Measurements from ENCODE around the gene MEGF9. TPM values are rescaled to one million over a fixed set of nuclear protein-coding genes. Genes with fewer than 3 reads are reported as not detected.

The MEGF9 gene
- total RNA-seq, 2 experiments from 2014 or later, result 5.1 to 10.2 TPM

- CTCF ChIA-PET (ENCODE audit: unreplicated experiment), result no interaction called here
- H3K79me2 ChIP-seq (ENCODE audit: insufficient read depth, low read depth, low read length), result no peaks in the 10 kb centered on the region
Measured at GRCh38 chr9:120702075-120702474, 12.2 kb downstream of the MEGF9 start.

DNA sequence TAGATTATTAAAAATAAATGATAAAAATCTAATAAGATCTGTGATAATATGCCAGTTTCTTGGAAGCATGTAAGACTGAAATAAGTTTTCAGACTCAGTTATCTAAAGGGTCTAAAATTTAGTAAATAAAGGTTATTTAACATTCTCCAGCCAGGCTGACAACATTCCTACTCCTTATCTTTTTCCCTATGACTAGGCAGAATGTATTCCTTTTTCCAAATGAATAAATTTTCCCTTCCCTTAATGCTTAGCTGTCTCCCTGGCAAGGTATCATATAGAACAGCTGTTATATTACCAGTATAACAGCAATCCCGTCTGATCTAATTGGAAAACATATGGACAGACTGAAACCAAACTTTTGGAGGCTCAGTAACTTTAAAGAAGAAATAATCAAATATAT, 13.0 kb downstream of the MEGF9 start:
- no peak for TF ChIP-seq EZH2phosphoT487 (IDR thresholded peaks at IDR 0.05; ENCODE audit: borderline replicate concordance, low read depth, low read length)
- TF ChIP-seq CTCF (conservative IDR thresholded peaks at IDR 0.05; ENCODE audit: low read length), result no peak
- Histone ChIP-seq H3K4me3 (ENCODE audit: low read depth, low read length, poor library complexity, severe bottlenecking) (no peak overlapping the region), H3K36me3 (ENCODE audit: insufficient read depth, low read length) (no peaks in the 10 kb centered on the region), H3K4me1 (ENCODE audit: insufficient read depth, low read length, poor library complexity, severe bottlenecking) (no peaks in the 10 kb centered on the region), H3K9me2 (ENCODE audit: insufficient read depth, low read length) (no peaks in the 10 kb centered on the region), H3K79me2 (ENCODE audit: insufficient read depth, low read depth, low read length) (no peaks in the 10 kb centered on the region), H2AFZ (ENCODE audit: low read length) (no peak overlapping the region), H3K4me2 (ENCODE audit: low read length) (no peak overlapping the region), H3K27ac (ENCODE audit: low read depth, low read length, poor library complexity, severe bottlenecking) (no peak overlapping the region), H3K9me3 (ENCODE audit: low read length) (no peaks in the 10 kb centered on the region), H4K20me1 (ENCODE audit: insufficient read depth, low read length) (no peaks in the 10 kb centered on the region)
- no peak for DNase-seq (ENCODE audit: low spot score)
- intact Hi-C loops (cut with micrococcal nuclease; ENCODE audit: unreplicated experiment), result no loop called here
- POLR2A ChIA-PET, result interaction anchor here (0.6 to 1.2 kb wide), 3 partner anchors 12 to 159 kb away, joined by 3 to 5 read pairs (median 4); no protein-coding TSS in a partner anchor
- BruUV-seq (replicated peaks), result no TSS peak
- CTCF ChIA-PET (ENCODE audit: unreplicated experiment), result no interaction called here

More at GRCh38 chr9:120702075-120702474, 12.2 kb downstream of the MEGF9 start:
- no peak overlapping the region for H2AFZ ChIP-seq (ENCODE audit: low read length)
- no peak for DNase-seq (ENCODE audit: low spot score)
- peaks cover 2% of the 10 kb centered on the region for H3K4me1 ChIP-seq (ENCODE audit: insufficient read depth, low read length, poor library complexity, severe bottlenecking)
- BruUV-seq (replicated peaks), result no TSS peak
- H3K9me3 ChIP-seq (ENCODE audit: low read length), result no peaks in the 10 kb centered on the region
- no peaks in the 10 kb centered on the region for H3K36me3 ChIP-seq (ENCODE audit: insufficient read depth, low read length)
- TF ChIP-seq CTCF (conservative IDR thresholded peaks at IDR 0.05; ENCODE audit: low read length) (no peak), EZH2phosphoT487 (IDR thresholded peaks at IDR 0.05; ENCODE audit: borderline replicate concordance, low read depth, low read length) (no peak)
- no peaks in the 10 kb centered on the region for H4K20me1 ChIP-seq (ENCODE audit: insufficient read depth, low read length)
- H3K4me2 ChIP-seq (ENCODE audit: low read length), result no peak overlapping the region
- no peak overlapping the region for H3K4me3 ChIP-seq (ENCODE audit: low read depth, low read length, poor library complexity, severe bottlenecking)
- no peak overlapping the region for H3K27ac ChIP-seq (ENCODE audit: low read depth, low read length, poor library complexity, severe bottlenecking)
- POLR2A ChIA-PET, result interaction anchor here (0.6 to 1.2 kb wide), 3 partner anchors 13 to 70 kb away, joined by 3 to 5 read pairs (median 3); no protein-coding TSS in a partner anchor
- intact Hi-C loops (cut with micrococcal nuclease; ENCODE audit: unreplicated experiment), result no loop called here
- H3K9me2 ChIP-seq (ENCODE audit: insufficient read depth, low read length), result no peaks in the 10 kb centered on the region

DNA sequence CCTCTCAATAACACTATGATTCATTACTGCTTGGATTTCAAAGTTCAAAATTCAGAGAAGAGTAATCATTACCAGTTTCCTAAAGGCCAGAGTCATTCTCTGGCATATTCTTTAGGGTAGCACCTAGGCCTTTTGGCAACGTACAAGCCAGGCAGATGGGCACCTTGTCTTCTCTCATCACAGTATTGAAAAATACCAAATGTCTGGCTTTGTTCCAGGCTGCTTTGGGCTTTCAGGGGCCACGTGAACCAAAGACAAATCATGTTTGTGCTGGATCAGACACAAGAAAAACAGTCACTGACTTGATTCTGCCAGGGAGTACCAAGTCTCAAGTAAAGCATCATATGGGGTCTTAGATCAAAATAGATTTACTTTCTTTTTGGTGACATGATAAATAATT, 15.5 kb downstream of the MEGF9 start:
- CTCF ChIA-PET (ENCODE audit: unreplicated experiment), result no interaction called here
- Histone ChIP-seq H3K9me2 (ENCODE audit: insufficient read depth, low read length) (no peaks in the 10 kb centered on the region), H3K4me2 (ENCODE audit: low read length) (no peak overlapping the region), H4K20me1 (ENCODE audit: insufficient read depth, low read length) (0 out of 2 replicates have a peak, but pooled peaks cover 4% of the 10 kb centered on the region), H3K27ac (ENCODE audit: low read depth, low read length, poor library complexity, severe bottlenecking) (no peak overlapping the region), H3K79me2 (ENCODE audit: insufficient read depth, low read depth, low read length) (no peaks in the 10 kb centered on the region), H2AFZ (ENCODE audit: low read length) (no peak overlapping the region), H3K4me1 (ENCODE audit: insufficient read depth, low read length, poor library complexity, severe bottlenecking) (no peaks in the 10 kb centered on the region), H3K36me3 (ENCODE audit: insufficient read depth, low read length) (no peaks in the 10 kb centered on the region), H3K9me3 (ENCODE audit: low read length) (no peaks in the 10 kb centered on the region), H3K4me3 (ENCODE audit: low read depth, low read length, poor library complexity, severe bottlenecking) (no peak overlapping the region)
- intact Hi-C loops (cut with micrococcal nuclease; ENCODE audit: unreplicated experiment), result loop anchor here (5.0 kb wide), 1 partner anchor 51 kb away; no protein-coding TSS in a partner anchor
- POLR2A ChIA-PET, result no interaction called here
- BruUV-seq (replicated peaks), result no TSS peak
- no peak for DNase-seq (ENCODE audit: low spot score)
- TF ChIP-seq CTCF (conservative IDR thresholded peaks at IDR 0.05; ENCODE audit: low read length), result no peak
- no peak for TF ChIP-seq EZH2phosphoT487 (IDR thresholded peaks at IDR 0.05; ENCODE audit: borderline replicate concordance, low read depth, low read length)

Data from OCI-LY7 (cell line).